Airway epithelial cell (primary cell): ENCODE data around the gene NKAIN1. TPM values are rescaled to one million over a fixed set of nuclear protein-coding genes. Genes with fewer than 3 reads are reported as not detected.

Source experiments
- total RNA-seq: library from RNA; depleted of rRNA; stranded (reverse); fragments of >200 nt; gene quantifications from 2 replicates; pipeline ENCODE4 v1.2.3, GENCODE V29; 2015

The NKAIN1 gene
- 0.07 TPM in 1 of 2 replicates, not detected in the other for total RNA-seq

DNA sequence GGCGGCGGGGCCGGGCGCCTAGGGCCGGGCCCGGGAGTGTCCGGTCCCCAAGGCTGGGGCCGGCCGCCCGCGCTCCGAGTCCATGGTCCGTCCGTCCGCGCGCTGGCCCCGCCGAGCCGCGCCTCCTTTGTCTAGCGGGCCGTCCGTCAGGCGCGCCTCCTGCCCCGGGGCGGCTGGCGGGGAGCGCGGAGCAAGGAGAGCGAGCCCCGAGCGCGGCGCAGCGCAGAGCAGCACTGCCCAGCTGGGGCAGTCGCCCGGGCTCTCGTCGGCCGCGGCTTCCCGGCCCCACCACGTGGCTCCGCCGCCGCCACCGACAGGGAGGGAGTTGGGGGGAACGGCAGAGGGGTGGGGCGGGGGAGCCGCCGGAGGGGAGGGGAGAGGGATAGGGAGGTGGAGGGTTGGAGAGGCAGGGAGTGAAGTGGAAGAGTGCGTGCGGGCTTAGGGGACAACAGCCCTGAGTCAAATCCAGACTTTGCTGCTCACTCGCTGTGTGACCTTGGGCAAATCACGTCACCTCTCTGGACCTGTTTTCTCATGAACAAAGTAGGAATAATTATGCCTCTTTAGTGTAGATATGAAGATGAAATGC, at the start of gene NKAIN1:
NKAIN1 (minus strand) TSS at position 235 of the 589 bp plus-strand sequence. CDS start 340 bp downstream, outside the sequence.

Other genes with a start within 250 kb of the NKAIN1 start
- 34.4 and 55.6 TPM in 2 replicates for gene PUM1, start 174.2 kb downstream of the NKAIN1 start, total RNA-seq
- gene SNRNP40, start 56.9 kb upstream of the NKAIN1 start, total RNA-seq, result 57.5 and 73.8 TPM in 2 replicates
- gene ZCCHC17, start 57.1 kb upstream of the NKAIN1 start, total RNA-seq, result 34.2 and 47.7 TPM in 2 replicates
- 0.42 TPM in 1 of 2 replicates, not detected in the other for gene FABP3, start 133.2 kb upstream of the NKAIN1 start, total RNA-seq
- 188 and 258 TPM in 2 replicates for gene SERINC2, start 173.3 kb upstream of the NKAIN1 start, total RNA-seq